Left colon (tissue), 2 donors: ENCODE results near the gene EBI3. TPM values are rescaled to one million over a fixed set of nuclear protein-coding genes. Genes with fewer than 3 reads are reported as not detected.
"Not testable (repeated sequence)": the region's sequence is repeated elsewhere in the genome, so short reads cannot be mapped to it uniquely, and the experiment has no call there.

Experiments used
- ATAC-seq: fragments of 200-7000 bp; cut with Tn5 transposase; one replicate; pipeline ENCODE4 v1.9.1; 2020; ENCODE audit warnings: mild to moderate bottlenecking, moderate library complexity
- DNase-seq, 2 donors: peaks; one replicate each; pipeline ENCODE4 v3.0.0-alpha.2; 2020
- intact Hi-C, 2 donors: fragments of 100-400 bp; cut with DNase I in 1 of 2; cut with micrococcal nuclease in 1 of 2; formaldehyde crosslinking; loops; one replicate each; pipeline versions ENCODE4 v1.11.2 to v1.14.0; 2022; cut with DNase I, micrococcal nuclease
- long read RNA-seq: library from polyadenylated mRNA; unstranded; transcript quantifications from one replicate; pipeline ENCODE4 v2.0.0, GENCODE V29; 2021
- total RNA-seq, 2 donors: library from RNA; stranded (reverse); fragmentation: NEBNext Ultra II Directional; extraction: Animal tissue kit (Norgen Biotek cat#: 25700); gene quantifications; one replicate each; pipeline ENCODE4 v1.2.1, GENCODE V29; 2021
- donor health status: DM: no; HTN: no; CAD: no.
- donor health status: DM: yes; HTN: yes; CAD: no.

Gene EBI3
- total RNA-seq, result 1 to 10 TPM in 1 of 2 donors, under 1 TPM in 1; 0.40 to 2.6 TPM
- long read RNA-seq, result 0 reads

- intact Hi-C loops, result no loop called here
- peak in 1 of 2 donors; percentile 18 for DNase-seq
- ATAC-seq, result peak; percentile 28
Observed at GRCh38 chr19:4229179-4229931, at the start of gene EBI3. EBI3 (plus strand) TSS chr19:4229523; CDS start chr19:4229551, 28 bp downstream.

- peak; percentile 72 for ATAC-seq
- intact Hi-C loops, result no loop called here
- DNase-seq, result peak; percentile 44 to 72
Observed at GRCh38 chr19:4181053-4181508, 48.2 kb upstream of the EBI3 start.

GRCh38 chr19:4182084-4182810 is 47.1 kb upstream of the EBI3 start, which contains the start of the genes ANKRD24 and SIRT6:
ANKRD24 (plus strand) TSS chr19:4182689; CDS start chr19:4186426, 3,737 bp downstream.
SIRT6 (minus strand) TSS chr19:4182563; CDS start chr19:4182539, 24 bp downstream.
- peak; percentile 96 to 97 for DNase-seq
- ATAC-seq, result peak; percentile 77
- intact Hi-C loops, result no loop called here

- DNase-seq (no peak), ATAC-seq (no peak)
- intact Hi-C loops, result no loop called here
Observed at GRCh38 chr19:4183967-4184717, 45.2 kb upstream of the EBI3 start.

GRCh38 chr19:4184718-4185352 is 44.5 kb upstream of the EBI3 start:
- DNase-seq (no peak), ATAC-seq (no peak)
- intact Hi-C loops, result no loop called here

- ATAC-seq (no peak), DNase-seq (no peak)
- intact Hi-C loops, result no loop called here
Observed at GRCh38 chr19:4185413-4186086, 43.8 kb upstream of the EBI3 start.

GRCh38 chr19:4186087-4186993 is 43.0 kb upstream of the EBI3 start:
- DNase-seq (peak; percentile 78 to 91), ATAC-seq (peak; percentile 67)
- intact Hi-C loops, result no loop called here

- DNase-seq (no peak), ATAC-seq (no peak)
- intact Hi-C loops, result no loop called here
Observed at GRCh38 chr19:4187313-4188122, 41.8 kb upstream of the EBI3 start.

- intact Hi-C loops, result no loop called here
- ATAC-seq (no peak), DNase-seq (no peak)
Observed at GRCh38 chr19:4189641-4190040, 39.7 kb upstream of the EBI3 start.

GRCh38 chr19:4192537-4192936 is 36.8 kb upstream of the EBI3 start:
- DNase-seq, intact Hi-C loops, ATAC-seq: not testable (repeated sequence)

GRCh38 chr19:4194353-4194752 is 35.0 kb upstream of the EBI3 start:
- no peak for ATAC-seq
- intact Hi-C loops, result no loop called here
- no peak for DNase-seq

GRCh38 chr19:4196009-4196408 is 33.3 kb upstream of the EBI3 start:
- intact Hi-C loops, result no loop called here
- DNase-seq (no peak), ATAC-seq (no peak)

- DNase-seq (no peak), ATAC-seq (no peak)
- intact Hi-C loops, result no loop called here
Observed at GRCh38 chr19:4196587-4197148, 32.7 kb upstream of the EBI3 start.

GRCh38 chr19:4197228-4197624 is 32.1 kb upstream of the EBI3 start:
- no peak for ATAC-seq
- intact Hi-C loops, result no loop called here
- no peak for DNase-seq

- ATAC-seq (no peak), DNase-seq (no peak)
- intact Hi-C loops, result no loop called here
Observed at GRCh38 chr19:4197625-4198466, 31.5 kb upstream of the EBI3 start.
